Glomerular endothelial cell (primary cell): ENCODE results near the gene ACIN1. TPM values are rescaled to one million over a fixed set of nuclear protein-coding genes. Genes with fewer than 3 reads are reported as not detected.
"Not testable (repeated sequence)": the region's sequence is repeated elsewhere in the genome, so short reads cannot be mapped to it uniquely, and the experiment has no call there.

Source experiments
- DNase-seq: peaks from one replicate; pipeline ENCODE4 v3.0.0-alpha.2; 2011; ENCODE audit warnings: low read depth, low spot score; ENCODE audit errors: extremely low read depth
- total RNA-seq: library from RNA; depleted of rRNA; stranded (reverse); fragments of >200 nt; gene quantifications from 2 replicates; pipeline ENCODE4 v1.2.3, GENCODE V29; 2015

Gene ACIN1
- total RNA-seq, 1 donor from 2014 or later = 142 TPM

DNA sequence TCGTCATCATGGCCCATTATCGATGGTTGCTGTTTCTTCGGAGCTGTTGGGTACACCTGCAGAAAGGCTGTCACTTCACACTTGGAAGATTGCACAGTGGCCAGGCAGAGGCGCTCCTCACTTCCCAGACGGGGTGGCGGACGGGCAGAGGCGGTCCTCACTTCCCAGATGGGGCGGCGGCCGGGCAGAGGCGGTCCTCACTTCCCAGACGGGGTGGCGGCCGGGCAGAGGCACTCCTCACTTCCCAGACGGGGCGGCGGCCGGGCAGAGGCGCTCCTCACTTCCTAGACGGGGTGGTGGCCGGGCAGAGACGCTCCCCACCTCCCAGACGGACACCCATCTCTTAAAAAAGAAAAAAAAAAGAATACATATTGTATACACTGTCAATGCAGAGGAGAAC, 13.2 kb upstream of the ACIN1 start:
- DNase-seq = not testable (repeated sequence)

DNA sequence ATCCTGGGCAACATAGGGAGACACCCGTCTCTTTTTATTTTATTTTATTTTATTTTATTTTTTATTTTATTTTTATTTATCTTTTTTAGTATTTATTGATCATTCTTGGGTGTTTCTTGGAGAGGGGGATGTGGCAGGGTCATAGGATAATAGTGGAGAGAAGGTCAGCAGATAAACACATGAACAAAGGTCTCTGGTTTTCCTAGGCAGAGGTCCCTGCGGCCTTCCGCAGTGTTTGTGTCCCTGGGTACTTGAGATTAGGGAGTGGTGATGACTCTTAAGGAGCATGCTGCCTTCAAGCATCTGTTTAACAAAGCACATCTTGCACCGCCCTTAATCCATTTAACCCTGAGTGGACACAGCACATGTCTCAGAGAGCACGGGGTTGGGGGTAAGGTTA, 12.7 kb upstream of the ACIN1 start:
- not testable (repeated sequence) for DNase-seq

DNA sequence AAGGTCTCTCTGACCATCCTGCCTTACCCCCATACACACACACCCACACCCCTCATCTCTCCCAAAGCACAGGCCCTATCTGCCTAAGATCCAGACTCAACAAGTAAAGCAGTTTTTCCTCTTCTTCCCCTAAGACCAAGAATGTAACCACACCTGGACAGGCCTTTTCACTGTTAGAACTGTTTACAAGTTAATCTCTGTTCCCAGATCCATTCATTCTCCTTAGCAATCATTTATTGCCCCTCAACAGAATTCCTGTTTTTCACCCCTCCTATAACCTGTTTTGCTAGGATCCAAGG, 11.8 kb upstream of the ACIN1 start:
- DNase-seq = no peak

DNA sequence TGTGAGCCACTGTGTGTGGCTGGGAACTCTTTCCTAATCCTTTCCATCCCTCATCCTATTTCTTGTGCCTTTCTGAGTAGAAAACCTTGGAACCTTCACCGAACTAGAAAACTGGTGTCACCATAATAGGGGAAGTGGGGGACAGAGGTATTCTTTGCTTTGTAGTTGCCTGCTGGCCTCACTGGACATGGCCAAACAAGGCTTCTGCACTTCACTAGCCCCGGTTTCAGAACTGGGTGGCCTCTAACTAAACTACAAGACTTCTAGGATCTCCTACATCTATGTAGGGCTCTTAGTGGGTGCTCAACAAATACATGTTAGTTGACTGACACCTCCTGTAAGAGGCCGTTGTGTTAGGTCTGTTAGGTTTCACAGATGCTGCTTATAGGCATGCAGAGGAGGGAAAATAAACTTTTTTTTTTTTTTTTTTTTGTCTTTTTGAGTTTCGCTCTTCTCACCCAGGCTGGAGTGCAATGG, 10.4 kb upstream of the ACIN1 start:
- DNase-seq = no peak

DNA sequence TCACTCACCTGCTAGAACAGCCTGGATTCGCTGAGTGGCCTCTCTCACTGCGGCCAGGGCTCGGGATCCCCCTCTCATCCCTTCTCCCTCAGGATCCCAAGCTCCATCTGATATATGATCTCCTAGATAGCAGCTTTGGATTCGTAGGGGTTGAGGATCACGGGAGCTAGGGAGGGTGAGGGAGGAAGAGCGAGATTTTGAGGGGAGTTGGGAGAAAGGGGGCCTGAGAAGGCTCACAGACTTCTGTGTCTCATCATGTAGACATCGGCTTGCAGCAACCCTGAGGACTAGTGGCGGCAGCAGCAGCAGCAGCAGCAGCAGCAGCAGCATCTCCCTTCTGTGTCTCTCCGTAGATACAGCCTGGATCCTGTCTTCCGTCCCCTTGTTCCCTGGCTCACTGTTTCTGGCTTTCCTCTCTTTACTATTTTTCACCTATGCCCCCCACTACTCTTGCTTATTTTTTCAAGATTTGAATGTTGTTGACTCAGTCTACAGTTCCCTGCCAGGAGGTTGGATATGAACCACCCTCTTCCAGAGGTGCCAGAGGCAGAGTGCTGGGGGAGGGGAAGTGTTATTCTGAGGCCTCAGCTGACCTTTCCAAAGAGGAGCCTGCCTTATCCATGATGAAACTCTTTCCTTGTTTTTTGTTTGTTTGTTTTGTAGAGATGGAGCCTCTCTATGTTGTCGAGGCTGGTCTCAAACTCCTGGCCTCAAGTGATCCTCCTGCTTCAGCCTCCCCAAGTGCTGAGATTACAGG, 9.8 kb upstream of the ACIN1 start, which contains the start of gene CIROP:
TSS of gene CIROP (minus strand) at position 399 of the 757 bp plus-strand sequence. CDS start at position 330, 69 bp downstream.
- DNase-seq = no peak

DNA sequence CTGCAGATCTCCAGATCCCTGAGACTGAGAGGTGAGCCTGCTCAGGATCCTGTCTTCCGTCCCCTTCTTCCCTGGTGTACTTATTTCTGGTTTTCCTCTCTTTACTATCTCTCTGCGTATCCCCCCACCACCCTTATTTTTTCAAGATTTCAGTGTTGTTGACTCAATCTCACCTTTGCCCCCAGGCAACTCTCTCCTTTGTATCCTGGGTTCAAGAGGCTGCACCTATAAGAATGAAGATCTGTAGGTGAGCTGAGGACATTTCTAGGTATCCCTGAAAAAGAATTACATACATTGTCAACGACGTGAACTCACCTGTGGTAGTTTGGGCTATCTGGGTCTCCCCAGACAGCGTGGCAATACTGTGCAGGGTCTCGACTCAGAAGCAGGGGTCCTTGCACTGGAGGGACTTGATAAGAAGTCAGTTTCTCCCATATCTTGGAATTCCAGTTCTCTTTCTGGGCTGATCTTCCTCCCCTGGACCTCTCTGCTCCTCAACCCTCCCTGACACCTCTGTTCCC, 9.2 kb upstream of the ACIN1 start:
- DNase-seq = no peak

- no peak for DNase-seq
Observed at GRCh38 chr14:23103581-23103980, 8.6 kb upstream of the ACIN1 start.

DNA sequence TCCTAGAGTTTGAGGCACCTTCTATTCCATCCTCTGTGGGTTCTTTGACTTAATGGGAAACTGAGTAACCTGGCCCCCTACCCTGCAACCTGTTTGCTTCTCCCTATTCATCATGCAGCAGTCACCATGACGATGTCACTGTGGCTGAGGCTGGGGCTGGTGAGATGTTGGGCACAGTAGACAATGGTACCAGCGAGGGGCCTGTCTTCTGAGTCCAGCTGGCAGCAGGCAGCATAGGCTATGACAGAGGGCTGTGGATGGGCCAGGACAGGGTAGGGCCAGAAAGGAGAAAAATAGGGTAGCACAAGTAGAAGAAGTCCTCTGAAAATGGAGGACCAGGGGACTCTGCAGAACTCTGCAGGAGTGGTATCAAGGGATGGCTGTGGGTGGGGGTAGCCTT, 7.9 kb upstream of the ACIN1 start:
- DNase-seq = no peak

- no peak for DNase-seq
Observed at GRCh38 chr14:23101986-23102625, 7.2 kb upstream of the ACIN1 start.

GRCh38 chr14:23101213-23101970, 6.5 kb upstream of the ACIN1 start:
- no peak for DNase-seq

DNA sequence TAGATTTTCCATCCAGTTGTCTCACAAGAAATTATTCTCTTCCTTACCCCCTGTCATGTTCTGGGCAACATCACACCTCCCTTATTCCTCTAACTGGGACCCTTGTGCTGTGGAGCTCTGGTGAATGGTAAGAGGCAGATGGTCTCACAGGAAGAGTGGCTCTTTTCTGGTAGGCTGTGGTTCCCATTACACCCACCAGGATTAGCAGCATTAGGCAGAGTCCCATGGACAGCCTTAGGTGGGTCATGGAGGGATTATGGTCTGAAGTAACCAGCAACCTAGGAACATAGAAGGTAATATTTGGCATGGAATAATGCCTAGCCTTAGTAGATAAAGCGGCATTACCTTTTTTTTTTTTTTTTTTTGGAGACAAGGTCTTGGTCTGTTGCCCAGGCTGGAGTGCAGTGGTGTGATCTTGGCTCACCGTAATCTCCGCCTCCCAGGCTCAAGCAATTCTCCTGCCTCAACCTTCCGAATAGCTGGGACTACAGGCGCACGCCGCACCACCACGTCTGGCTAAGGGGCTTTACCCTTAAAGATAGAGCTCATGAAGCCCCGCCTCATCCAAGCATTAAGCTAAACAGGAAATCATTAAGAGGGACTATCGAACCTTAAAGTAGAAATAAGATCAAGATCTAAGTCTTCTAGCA, 4.4 kb upstream of the ACIN1 start:
- no peak for DNase-seq

- DNase-seq = no peak
Observed at GRCh38 chr14:23097786-23098185, 2.9 kb upstream of the ACIN1 start.

- peak; percentile 99 for DNase-seq
Observed at GRCh38 chr14:23095196-23096108, 516 bp upstream of the ACIN1 start, which contains the start of gene C14orf119. Gene C14orf119, plus strand, starts transcription at chr14:23095505. Its CDS starts 2,154 bp downstream, at chr14:23097659.

DNA sequence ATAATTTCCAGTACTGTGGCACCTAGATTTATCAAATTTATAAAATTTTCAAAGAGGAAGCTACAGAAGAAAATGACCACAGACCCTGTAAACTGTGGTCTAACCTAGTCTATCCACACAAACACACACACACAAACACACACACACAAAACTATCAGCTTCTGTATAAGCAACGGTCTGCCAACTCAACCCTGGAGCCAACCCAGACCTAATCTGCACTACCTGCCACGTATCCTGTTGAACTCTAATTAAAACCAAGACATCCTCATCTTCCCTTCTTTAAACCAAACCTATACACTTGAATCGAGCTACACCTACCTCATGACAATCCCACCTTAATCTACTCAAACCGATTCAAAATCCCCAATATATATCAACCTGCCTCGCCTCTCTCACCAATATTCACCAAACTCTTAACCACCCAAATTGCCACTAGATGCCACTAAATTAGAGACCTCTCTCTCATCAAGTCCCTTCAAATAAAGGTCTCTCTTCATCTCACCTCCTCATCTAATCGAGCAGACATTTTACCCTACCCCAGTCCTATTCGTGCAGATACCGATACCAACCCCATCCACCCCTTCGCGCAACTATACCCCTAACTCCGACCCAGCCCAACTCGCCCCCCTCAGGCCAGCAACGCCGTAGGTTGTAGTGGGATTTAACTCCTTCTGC, 808 bp downstream of the ACIN1 start:
- DNase-seq = no peak

- DNase-seq = no peak
Observed at GRCh38 chr14:23093526-23093925, 1.4 kb downstream of the ACIN1 start.

DNA sequence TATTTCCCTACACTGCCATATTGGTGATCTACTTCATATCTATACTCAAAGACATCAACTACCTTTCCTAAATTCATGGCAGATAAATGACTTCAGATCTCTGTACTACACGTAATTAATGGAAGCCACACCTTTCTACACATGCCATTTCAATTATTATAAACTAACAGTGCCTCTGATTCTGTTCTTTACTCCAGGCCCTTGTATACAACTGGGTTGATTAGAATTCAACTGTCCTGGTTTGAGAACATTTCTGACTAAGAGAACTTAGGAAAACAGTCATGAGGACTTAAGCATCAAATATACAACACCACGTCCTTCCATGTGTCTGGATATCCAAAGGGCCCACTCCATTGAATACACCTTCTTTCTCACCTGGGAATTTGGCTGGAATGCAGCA, 1.8 kb downstream of the ACIN1 start:
- no peak for DNase-seq

DNA sequence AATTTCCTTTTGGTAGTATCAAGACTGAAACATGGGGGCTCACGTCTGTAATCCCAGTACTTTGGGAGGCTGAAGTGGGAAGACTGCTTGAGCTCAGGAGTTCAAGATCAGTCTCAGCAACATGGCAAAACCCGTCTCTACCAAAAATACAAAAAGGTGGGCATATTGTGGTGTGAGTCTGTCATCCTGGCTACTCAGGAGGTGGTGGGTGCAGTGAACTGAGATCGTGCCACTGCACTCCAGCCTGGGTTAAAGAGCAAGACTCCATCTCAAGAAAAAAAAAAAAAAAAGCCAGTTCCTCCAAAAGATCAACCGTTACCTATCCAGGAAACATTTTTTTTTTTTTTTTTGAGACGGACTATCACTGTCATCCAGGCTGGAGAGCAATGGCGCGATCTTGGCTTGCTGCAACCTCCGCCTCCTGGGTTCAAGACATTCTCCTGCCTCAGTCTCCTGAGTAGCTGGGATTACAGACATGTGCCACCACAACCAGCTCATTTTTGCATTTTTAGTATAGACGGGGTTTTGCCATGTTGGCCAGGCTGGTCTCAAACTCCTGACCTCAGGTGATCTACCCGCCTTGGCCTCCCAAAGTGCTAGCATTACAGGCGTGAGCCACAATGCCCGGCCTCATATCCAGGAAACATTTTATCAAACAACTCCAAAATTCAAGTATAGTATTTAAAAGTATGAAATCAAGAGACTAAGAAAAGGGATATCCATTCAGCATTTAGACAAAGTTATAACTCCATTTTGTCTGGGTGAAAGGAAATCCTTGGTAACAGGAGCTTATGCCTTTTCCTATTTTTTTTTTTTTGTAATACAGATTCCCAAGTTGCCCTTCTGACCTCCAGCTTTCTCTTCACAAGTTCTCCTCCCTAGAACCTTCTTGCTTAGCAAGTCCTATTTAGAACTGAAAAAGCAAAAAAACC, 3.4 kb downstream of the ACIN1 start:
- no peak for DNase-seq

DNA sequence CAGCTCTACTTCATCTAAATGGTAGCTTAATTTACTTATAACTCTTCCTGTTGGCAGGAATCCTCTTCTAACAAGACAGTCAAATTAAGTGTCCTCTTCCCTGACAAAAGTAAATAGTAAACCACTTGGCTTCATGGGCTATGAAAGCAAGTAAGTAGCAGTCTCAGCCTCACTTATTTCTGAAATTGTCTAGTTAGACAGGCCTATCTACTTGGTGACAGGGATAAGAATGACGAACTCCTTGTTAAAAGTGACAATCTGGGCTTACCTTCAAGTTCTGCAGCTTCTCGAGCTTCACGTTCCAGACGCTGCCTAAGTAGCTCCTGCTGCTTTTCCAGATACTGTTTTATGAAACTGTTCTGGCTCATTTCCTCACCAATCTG, 4.7 kb downstream of the ACIN1 start:
- no peak for DNase-seq
